ENCODE data around the gene HECW1.

- TF ChIP-seq CREB1 (CRISPR knock-in tag; IDR thresholded peaks at IDR 0.05; ENCODE audit: low read depth), result no peak
- no peak for TF ChIP-seq CTCF (conservative IDR thresholded peaks at IDR 0.05; ENCODE audit: low read depth in 2 of 2)
- no peak for TF ChIP-seq EZH2 (IDR thresholded peaks at IDR 0.05; ENCODE audit: low read depth, unreplicated experiment)
- no peak for TF ChIP-seq POLR2AphosphoS5 (IDR thresholded peaks at IDR 0.05; ENCODE audit: low read depth)
- no peak for TF ChIP-seq EZH2phosphoT487 (IDR thresholded peaks at IDR 0.05; ENCODE audit: unreplicated experiment)
- TF ChIP-seq JUNB (IDR thresholded peaks at IDR 0.05; ENCODE audit: unreplicated experiment), result no peak
- no peak for TF ChIP-seq ZNF114 (CRISPR knock-in tag; IDR thresholded peaks at IDR 0.05)
- TF ChIP-seq NANOG (IDR thresholded peaks at IDR 0.05; ENCODE audit: borderline replicate concordance), result no peak
- TF ChIP-seq ZNF331 (CRISPR knock-in tag; IDR thresholded peaks at IDR 0.05; ENCODE audit: low read depth), result no peak
- TF ChIP-seq REST (IDR thresholded peaks at IDR 0.05; ENCODE audit: unreplicated experiment), result no peak
Measured at GRCh38 chr7:43328785-43329380, 216.4 kb downstream of the HECW1 start.
